ENCODE results near the gene AATK.

DNA sequence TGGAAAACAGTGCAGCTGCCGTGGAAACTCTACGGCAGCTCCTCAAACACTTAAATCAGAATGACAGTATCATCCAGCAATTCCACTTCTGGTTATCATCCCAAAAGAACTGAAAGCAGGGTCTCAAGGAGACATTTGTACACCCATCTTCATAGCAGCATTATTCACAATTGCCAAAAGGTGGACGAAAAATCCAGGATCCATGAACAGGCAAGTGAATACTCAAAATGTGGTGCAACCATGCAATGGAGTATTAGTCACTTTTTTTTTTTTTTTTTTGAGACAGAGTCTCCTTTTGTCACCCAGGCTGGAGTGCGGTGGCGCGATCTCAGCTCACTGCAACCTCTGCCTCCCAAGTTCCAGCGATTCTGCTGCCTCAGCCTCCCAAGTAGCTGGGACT is 10.6 kb upstream of the AATK start:
- TF ChIP-seq CTCF (conservative IDR thresholded peaks at IDR 0.05) (no peak), ZFX (IDR thresholded peaks at IDR 0.05) (no peak)

Measured in C4-2B (cell line).